ENCODE results near the gene RIPOR2.
"Not testable (repeated sequence)": the region's sequence is repeated elsewhere in the genome, so short reads cannot be mapped to it uniquely, and the experiment has no call there.

Gene RIPOR2

DNA sequence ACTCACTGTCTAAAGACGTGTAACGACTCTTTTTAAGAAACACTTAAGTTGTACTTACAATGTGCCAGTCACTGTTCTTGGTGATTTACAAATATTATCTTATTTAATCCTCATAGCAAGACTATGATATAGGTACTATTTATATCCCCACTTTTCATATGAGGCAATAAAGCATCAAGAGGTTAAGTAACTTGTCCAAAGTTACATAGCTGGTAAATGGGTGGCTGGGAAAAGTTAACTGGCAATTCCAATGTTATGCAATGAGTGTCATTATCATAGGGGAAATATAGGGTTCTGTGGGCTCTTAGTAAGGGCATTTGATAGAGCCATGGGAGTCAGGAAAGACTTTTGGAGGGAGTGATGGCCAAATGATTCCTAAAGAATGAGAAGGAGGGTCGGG is 21.4 kb upstream of the RIPOR2 start:
- DNase-seq (ENCODE audit: low read depth): no peak

DNA sequence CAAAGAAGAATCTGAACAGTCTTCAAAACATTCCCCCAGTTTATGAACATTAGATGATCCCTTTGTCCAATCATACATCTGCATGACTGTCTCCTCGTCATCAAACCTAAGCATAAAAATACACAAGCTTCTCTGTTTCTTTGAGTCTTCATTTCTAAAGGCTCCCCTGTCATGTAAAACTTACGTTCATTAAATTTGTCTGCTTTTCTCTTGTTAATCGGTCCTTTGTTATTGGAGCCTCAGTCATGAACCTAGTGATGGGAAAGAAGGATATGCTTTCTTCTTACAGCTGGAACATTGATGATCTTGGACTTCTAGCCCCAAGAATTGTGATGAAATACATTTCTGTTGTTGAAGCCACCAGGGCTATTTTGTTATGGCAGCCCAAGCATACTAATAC is 18.0 kb upstream of the RIPOR2 start:
- no peak for DNase-seq (ENCODE audit: low read depth)

DNA sequence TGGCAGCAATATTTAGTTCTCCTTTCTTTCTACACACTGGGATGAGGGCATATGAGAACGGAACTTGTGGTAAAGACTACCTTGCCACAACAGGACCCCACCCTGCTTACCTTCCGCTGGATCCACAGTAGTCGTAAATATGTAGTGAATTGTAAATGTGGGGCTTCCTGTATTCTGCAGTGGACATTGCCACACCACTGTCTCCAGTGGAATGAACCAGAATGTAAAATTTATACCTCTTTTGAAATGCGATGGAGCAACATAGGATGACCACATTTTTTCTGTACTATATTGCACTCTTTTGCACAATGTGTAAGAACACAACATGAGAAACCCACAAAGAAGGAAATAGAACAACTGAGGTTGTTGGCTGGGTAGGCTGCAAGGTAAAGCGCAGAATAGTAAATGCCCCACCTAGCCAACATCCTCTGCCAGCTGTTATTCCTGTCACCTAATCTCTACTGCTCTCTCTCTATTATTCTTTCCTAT is 16.1 kb upstream of the RIPOR2 start:
- no peak for DNase-seq (ENCODE audit: low read depth)

DNA sequence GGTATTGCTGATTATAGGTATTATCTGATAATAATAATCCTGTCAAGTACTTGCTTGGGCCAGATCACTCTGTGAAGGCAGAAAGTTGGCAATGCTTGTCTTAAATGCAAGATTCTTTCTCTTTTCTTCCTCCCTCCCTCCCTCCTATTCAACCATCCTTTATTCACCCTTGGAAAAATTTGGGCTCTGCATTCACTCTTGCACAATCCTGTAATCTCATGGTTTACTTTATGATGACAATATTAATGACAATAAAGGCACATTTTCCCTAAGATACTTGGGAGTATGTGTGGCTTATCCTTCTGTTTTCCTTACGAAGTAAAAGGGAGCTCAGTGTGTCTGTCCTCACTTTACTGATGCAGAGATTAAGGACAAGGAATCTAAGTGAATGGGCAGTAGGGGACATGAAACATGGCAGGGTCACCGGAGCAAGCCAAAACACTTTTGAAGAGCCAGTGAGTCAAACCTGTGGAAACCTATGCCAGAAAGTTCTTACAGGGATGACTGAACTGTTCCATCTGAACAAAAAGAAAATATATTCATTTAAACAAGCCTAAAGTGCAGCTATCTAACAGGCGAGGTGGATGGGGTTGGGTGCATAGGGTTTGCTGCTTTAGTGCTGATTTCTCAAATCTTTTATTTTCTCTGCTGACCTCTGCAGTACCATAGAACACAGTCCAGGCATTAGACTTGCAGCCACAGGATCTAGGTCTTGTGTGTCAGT is 14.6 kb upstream of the RIPOR2 start:
- DNase-seq (ENCODE audit: low read depth): no peak

DNA sequence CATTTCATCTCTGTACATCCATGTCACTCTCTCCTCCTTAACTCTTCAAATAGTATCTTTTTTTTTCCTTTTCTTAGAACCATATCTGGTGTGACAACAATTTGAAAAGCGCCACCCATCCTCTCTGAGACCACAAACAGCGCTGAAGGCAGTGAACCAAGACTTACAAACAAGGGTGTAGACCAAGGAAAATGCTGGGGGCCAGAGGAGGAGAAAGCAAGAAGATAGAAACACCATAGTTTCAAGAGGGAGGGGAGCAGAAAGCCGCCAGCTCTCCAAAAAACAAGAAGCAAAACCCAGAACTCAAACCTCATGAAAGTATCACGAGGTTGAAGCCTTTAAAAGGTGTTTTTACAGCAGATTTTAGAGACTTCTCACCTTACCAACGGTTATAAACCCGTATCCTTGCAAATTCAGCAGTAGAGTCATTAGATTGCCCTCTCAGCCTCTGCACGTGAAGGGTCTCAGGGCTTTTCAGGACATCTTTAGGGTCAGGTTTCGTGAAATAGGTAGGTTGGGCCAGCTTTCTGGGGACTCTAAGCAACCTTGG is 13.3 kb upstream of the RIPOR2 start:
- DNase-seq (ENCODE audit: low read depth): no peak

DNA sequence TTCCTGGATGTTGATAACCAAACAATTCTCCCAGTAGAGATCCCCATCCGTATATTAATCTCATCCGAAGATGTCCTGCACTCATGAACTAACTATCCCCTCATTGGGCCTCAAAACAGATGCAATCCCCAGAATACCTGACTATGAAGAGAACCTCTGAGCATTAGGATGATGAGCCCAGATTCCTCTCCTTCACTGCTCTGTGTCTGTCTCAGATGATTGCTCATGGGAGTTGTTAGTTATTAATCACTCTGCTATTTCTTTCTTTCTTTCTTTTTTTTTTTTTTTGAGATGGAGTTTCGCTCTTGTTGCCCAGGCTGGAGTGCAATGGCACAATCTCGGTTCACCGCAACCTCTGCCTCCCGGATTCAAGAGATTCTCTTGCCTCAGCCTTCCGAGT is 12.5 kb upstream of the RIPOR2 start:
- not testable (repeated sequence) for DNase-seq (ENCODE audit: low read depth)

DNA sequence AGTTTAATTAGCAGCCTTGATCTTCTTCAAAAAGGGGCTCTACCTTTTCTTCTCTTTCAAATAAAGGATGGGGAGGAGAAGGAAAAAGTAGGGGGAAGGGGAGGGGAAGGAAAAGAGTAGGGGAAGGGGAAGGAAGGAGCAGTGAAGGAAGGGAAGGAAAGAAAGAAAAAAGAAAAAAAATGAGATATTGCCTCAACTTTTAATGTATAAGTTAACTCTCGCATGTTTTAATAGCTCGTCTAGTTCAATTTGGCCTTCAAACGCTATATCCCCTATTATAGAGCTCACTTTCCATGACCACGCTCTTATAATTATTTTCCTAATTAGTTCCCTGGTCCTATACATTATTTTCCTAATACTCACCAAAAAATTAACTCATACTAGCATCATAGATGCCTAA is 11.9 kb upstream of the RIPOR2 start:
- DNase-seq (ENCODE audit: low read depth): no peak

DNA sequence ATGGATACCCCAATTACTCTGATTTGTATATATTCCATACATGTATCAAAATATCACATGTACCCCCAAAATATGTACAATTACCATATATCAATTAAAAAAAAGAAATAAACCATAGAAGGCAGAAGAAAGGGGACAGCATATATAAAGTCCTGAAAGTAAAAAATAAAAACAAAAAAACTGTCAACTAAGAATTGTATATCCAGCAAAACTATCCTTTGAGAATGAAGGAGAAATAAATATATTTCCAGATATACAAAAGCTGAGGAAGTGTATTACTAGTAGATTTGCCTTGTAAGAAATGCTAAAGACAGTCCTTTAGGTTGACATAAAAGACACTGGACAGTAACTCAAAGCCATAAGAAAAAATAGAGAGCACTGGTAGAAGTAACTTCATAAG is 9.3 kb upstream of the RIPOR2 start:
- DNase-seq (ENCODE audit: low read depth): no peak

DNA sequence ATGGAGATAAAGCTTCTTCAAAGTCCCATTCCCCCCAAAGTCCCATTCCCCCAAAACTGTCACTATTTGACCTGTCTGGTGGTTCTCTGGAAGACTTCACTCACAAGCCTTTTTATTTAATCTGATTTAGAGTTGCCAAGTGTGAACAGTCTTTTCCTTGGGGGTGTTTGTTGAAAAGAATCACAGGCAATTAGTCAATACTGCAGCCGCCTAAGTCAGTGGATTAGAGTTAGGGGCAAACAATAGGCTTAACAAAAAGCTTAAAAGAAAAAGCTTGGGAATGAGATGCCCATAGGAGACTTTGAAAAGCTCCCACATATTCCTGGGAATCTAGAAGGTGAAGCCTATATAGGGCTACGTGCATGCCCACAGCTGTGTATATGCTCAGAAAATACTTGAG is 8.0 kb upstream of the RIPOR2 start:
- no peak for DNase-seq (ENCODE audit: low read depth)

DNA sequence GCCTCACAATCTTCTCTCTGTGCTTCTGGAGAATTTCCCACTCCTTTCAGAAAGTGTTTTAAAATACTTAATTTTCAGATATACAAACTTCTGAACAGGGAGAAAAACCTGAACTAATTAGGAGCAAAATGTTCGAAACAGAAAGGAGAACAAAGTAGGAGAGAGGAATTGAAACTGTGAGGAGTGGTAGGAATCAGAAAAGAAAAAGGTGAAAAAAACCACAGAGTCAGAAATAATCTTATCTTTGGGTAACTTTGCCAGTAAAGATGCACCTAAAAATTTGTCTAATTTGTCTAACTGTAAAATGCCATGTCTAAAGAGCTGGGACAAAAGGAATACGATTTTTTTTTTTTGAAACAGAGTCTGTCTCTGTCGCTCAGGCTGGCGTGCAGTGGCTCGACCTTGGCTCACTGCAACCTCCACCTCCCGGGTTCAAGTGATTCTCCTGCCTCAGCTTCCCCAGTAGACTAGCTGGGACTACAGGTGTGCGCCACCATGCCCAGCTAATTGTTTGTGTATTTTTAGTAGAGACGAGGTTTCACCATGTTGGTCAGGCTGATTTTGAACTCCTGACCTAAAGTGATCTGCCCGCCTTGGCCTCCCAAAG is 4.7 kb upstream of the RIPOR2 start:
- no peak for DNase-seq (ENCODE audit: low read depth)

DNA sequence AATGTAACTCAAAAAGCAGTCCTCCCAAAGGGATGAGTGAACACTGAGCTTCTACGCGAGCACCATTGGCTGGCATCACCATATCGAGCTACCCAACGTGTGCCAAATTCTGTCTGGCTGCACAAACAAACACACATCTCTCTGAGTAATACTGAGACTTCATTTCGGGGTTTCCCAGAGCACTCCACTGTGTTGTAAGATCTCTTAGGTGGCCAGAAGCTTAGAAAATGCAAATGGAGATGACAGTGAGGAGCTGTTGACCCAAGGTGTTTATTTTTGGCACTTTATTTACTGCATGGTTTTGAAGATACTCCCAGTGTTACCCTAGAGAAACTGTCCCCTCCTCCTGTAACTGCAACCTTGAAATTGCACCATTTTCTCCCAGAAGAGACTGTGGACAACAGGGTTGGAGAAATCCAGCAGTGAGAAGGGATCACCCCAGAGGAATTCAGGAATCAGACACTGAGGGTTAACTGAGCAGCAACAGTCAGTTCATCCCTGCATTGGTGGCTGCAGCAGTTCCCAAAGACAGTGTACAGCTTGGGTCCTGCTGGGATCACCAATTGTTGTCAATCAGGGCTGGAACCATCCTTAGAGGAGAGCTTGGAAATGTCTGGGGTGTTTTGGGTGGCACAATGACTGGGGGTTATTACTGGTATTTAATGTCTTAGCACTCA is 1.0 kb upstream of the RIPOR2 start:
- no peak for DNase-seq (ENCODE audit: low read depth)

DNA sequence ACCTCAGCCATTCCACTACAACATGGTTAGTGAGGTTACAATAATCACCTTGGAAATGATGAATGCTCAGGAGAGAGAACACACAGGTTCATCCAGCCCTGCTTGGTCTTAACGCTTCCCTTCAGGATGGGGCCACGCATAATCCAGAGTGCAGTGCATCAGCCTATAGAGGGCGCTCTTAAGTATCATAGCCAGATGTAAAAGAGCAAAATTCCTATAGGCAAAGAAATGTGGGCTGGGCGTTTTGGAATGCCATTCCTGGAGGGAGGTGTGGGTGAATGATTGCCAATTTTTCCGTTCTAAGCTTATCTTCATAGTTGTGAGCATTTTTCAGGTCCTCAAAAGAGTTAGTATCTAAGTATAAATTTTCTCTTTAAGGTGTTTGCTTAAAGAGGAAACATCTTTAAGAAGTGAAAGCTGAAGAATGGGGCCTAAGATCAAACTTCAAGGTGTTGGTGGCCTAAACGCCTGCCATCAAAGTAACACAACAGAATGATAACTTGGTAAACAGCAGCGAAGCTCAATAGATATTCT is 1.8 kb downstream of the RIPOR2 start:
- DNase-seq (ENCODE audit: low read depth): no peak

DNA sequence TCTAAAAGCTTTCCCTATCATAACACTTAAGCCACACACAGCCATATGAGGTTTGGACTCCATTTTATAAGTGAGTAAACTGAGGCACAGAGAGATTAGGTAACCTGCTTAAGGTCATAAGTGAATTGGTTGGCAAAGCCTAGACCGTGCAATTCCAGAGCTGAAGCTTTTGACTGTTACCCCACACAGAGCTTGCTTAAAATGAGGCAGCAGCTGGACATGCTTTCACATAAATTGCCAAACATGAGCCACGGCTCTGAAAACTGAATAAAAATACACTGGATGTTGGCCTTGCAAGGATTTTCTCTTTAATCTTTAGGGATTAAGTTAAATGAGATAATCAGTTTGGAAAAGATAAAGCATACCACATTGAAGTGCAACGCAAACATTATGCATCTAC is 2.5 kb downstream of the RIPOR2 start:
- no peak for DNase-seq (ENCODE audit: low read depth)

DNA sequence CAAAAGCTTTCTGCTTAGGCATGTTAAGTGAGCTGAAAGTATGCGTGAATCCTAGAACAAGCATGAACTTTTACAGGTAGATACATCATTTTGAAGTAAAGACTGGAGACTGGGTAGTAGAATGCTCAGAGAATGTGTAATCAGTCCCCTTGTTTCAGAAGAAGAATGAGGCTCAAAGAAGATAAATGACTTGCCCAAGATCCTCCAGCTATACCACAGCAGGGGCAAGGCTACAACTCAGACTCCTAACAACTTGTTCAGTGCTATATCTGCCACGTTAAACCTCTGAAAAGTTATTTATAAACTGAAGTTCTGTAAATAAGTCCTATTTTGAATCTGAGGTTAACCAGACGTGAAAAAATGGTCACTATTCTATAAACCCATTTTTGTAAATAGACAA is 2.9 kb downstream of the RIPOR2 start:
- DNase-seq (ENCODE audit: low read depth): no peak

DNA sequence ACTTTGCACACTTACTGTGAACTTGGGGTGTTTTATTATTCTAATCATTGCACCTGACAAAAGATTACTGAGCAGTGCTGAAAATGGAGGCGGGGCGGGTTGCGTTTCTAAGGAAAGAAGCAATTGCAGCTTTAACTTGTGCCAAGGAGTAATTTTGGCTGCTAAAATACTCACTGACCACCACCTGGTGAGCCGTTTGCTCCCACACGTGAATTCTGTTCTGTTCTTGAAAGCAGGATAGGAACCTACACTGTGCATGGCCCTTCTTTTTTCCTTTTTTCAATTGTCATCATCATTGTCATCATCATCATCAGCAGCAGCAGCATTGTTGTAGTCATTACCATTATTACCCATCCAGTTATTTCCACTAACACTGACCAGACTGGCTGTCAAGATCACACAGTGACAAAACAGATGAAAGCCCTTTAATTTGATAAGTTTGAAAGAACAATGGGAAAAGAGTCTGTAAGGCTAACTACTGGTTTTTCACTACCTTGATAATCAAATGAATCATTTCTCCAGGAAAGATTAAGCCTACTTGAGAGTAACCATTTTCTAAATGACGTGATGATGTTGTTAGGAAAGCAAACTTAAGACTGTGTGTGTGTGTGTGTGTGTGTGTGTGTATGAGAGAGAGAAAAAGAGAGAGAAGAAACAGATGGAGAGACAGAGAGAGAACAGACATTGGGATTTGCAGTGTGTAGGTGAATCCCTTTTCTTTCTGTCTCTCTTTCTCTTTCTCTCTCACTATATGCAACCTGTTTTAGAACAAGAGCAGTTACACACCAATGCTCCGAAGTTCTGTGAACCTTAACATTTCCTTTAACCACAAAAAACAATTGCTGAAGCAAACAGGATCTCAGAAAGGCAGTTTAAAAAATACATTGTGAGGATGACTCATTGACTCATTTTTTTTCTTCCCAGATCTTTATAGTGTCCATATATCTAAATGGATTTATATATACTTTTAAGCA is 3.8 kb downstream of the RIPOR2 start:
- no peak for DNase-seq (ENCODE audit: low read depth)

DNA sequence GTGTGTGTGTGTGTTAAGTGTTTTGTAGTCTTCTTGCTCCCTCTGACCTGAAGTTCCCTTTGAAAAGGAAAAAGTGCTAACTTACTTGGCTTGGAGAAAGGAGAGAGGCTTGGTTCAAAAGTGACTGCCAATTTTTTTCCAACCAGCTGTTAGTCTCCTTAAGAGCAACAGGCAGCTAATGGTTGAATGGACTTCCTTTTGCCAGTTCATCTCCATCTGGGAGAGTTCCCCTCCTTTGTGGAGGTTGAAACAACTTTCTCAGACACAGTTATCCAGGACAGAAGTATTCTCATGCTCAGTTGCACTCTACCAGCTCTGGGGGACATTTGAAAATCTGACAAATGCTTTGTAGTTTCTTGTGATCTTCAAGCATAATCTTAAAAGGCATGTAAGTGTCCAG is 4.5 kb downstream of the RIPOR2 start:
- no peak for DNase-seq (ENCODE audit: low read depth)

DNA sequence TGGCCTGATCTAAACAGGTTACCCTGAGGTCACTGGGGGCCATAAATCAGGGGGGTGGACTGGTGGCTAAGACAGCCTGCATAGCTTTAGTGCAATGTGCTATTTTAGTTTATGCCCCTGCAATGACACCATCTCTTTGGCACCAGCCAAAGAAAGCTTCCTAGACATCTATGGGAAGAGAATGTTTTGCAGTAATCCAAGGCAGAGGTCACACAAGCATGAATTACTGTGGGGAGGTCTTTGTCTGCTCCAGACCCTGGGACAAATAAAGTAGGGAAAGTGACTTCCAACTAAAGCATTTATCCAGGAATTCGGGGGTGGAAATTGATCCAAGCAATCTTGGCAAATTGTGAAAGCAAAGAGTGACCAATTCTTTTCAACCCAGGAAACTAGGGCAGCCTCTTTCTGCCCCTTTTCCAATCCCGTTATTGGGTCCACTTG is 5.3 kb downstream of the RIPOR2 start:
- DNase-seq (ENCODE audit: low read depth): no peak

DNA sequence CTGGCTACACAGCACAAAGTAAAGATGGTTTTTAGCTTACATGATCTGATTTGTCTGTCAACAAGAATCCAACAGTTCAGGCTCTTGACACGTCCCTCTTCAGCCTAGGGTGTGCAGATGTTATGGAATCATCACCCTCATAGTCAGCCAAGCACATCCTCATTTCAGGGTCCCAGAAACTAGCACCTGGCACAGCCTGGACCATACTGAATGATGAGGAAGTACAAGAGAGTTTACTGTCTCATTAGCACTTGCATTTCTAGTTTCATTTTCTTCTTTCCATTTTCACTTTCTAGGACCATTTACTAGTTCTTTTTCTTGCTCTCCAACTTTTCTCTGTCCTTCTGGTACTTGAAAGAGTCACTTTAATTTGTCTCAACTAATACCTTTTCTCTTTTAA is 6.5 kb downstream of the RIPOR2 start:
- DNase-seq (ENCODE audit: low read depth): no peak

DNA sequence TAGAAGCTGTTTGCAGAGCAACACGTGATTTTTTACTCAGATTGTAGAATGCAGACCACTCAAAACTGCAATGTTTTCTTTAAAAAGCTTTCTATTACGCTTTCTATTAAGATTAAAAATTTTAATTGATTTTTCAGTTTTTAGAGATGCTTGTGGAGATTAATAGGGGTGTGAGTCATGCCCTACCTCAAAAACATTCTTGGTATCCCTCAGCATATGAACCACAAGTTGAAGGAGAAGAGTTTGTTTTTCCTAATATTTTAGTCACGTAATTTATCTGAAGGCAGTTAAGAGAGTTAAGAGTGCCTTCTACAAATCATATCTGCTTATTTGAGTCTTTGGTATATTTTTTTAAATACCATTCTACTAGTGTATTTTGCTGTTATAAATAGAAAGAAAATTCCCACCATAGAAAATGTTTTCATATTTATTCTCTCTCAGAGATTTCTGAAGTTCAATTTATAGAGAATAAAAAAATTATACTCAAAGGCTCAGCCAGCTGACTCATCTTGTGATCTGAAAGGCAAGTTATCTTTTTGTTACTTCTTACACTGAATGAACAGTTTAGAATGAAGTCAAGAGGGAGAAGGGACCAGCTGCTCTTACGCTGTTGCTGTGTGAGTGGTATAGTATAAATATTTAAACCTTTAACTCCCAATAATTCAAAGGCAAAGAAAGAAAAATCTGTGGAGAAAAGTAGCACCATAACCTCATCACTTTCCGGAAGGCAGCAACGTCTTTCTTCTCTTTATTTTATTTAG is 7.6 kb downstream of the RIPOR2 start:
- no peak for DNase-seq (ENCODE audit: low read depth)

DNA sequence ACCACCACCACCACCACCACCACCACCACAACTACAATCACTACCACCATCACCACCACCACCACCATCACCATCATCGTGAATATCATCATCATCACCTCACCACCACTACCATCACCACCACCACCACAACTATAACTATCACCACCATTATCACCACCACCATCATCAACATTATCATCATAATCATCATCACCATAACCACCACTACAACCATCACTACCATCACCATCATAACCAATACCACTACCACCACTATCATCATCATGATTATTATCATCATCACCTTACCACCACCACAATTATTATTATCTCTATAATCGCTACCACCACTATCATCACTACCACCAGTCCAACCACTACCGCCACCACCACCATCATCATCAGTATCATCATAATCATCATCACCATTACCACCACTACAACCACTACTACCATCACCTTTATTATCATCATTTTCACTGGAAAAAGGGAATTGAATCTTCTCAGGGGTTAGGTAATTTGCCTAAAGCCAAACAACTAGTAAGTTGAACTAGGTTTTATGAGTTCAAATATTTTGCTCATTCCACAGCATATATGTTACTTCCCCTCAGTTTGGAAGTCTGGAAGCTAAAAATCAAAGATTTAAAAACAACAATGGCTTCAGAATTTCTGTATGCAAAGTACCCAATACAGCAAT is 8.3 kb downstream of the RIPOR2 start:
- peak; percentile 41 for DNase-seq (ENCODE audit: low read depth)
